NCI-H1436 treated with DMSO at 0.1 percent for 48 hours (cell line): ENCODE measurements around the gene SARM1.
"Not testable (repeated sequence)": the region's sequence is repeated elsewhere in the genome, so short reads cannot be mapped to it uniquely, and the experiment has no call there.

Experiments used
- DNase-seq: peaks from one replicate; lab custom pipeline; 2025; lab: John Stamatoyannopoulos, UW

The SARM1 gene

GRCh38 chr17:28371245-28372202 is at the start of gene SARM1:
Gene SARM1 (plus strand): TSS chr17:28371694. CDS start chr17:28372033, 339 bp downstream.
- DNase-seq, result peak; percentile 85

- no peak for DNase-seq
Measured at GRCh38 chr17:28324267-28324745, 47.2 kb upstream of the SARM1 start.

DNA sequence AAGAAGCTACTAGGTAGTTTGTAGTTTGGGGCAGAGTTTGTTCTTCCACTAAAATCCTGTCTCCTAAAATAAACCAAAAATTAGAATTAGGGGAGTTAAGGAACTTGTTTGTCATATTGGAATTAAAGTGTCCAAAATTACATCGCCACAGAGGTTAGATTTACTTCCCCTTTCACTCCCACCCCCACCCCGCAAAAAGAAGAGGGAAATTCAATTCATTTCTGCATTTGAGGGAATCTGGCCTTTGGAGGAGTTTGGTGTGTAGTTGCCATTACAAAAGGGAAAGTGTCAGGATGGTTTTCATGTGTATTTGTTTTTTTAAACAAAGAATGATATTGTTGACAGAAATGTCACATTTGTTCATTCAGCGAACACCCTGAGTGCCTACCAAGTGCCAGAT is 46.7 kb upstream of the SARM1 start:
- no peak for DNase-seq

- no peak for DNase-seq
Measured at GRCh38 chr17:28325211-28325610, 46.3 kb upstream of the SARM1 start.

- no peak for DNase-seq
Measured at GRCh38 chr17:28326114-28326513, 45.4 kb upstream of the SARM1 start.

DNA sequence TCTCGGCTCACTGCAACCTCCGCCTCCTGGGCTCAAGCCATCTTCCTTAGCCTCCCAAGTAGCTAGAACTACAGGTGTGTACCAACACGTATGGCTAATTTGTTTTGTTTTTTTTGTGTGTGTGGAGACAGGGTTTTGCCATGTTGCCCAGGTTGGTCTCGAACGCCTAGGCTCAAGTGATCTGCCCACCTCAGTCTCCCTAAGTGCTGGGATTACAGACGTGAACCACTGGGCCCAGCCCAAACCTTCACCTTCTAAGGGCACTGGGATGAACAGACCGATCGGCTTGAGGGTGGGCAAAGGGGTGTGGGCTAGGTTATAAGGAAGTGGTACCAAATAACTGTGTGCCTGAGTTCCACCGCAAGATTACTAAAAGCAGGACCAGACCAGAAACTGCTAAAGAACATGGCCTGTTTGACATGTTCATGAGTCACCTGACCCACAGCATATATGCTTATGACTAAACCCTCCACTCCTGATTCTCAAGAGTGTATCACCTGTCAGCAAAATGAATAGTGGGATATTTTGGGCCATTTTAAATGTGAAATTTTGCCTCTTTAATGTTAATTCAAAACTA is 44.4 kb upstream of the SARM1 start:
- no peak for DNase-seq

- DNase-seq, result no peak
Measured at GRCh38 chr17:28327709-28328108, 43.8 kb upstream of the SARM1 start.

GRCh38 chr17:28328325-28328724 is 43.2 kb upstream of the SARM1 start:
- DNase-seq, result no peak

DNA sequence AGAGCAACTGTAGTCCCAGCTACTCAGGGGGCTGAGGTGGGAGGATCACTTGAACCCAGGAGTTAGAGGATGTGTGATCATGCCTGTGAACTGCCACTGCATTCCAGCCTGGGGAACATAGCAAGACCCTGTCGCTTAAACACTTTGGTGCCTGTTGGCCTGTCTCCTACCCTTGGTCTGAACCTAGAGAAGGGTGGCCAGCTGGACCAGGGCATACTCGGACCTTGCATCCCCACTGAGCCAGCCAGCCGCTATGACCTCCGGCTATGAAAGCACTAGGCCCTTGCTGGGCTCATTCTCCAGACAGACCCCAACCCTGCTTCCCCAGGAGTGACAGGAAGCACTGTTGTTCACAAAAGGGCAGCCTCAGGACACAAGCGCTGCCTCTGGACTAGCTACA is 40.8 kb upstream of the SARM1 start:
- no peak for DNase-seq

DNA sequence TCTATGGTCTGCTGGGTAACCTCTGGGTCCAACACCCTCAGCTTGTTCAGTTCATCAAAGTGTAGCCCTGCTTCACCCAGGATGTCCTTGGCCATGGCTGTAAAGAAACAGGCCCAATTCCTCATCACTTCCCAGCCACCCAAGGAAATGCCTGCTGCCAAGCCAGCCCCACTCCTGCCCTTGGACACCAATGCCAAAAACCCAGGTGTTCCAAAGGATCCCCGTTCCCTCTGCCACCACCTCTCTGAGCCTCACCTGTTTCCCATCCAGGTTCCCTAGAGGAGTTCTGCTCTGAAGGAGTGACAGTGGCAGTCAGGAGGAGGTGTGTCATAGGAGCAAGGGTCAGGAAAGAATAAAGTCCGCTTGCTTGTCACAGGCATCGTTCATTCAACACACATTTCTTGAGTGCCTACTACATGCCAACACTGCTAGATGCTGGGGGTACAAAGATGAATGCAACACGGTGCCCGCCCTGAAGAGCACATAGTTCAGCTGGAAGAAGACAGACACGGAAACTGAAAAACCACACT is 39.5 kb upstream of the SARM1 start:
- DNase-seq, result no peak

DNA sequence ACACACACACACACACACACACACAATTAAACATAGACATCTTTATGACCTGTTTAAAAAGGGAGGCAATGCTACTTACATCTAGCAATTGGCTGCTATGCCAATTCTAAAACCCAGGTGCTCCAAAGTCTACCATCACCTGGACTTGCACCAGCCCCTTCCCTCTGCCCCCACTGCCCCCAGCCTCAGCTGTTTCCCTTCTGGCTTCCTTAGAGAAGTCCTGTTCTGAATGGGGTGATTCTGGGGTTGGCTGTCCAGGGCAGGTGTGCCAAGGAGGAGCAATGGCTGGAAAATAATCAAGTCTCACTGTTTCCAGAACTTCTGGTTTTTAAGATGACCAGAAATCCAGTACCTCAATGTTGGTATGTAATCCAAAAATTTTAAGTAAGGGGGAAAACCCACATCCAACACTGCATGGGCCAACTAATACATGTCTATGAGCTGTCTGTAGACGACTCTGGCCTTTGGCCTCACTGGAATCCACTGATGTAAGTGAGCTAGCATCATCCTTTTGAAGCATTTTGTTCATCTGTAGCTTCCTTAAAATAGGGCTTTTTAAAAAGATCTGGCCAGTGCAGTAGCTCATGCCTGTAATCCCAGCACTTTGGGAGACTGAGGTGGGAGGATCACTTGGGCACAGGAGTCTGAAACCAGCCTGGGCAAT is 38.3 kb upstream of the SARM1 start:
- DNase-seq, result no peak

DNA sequence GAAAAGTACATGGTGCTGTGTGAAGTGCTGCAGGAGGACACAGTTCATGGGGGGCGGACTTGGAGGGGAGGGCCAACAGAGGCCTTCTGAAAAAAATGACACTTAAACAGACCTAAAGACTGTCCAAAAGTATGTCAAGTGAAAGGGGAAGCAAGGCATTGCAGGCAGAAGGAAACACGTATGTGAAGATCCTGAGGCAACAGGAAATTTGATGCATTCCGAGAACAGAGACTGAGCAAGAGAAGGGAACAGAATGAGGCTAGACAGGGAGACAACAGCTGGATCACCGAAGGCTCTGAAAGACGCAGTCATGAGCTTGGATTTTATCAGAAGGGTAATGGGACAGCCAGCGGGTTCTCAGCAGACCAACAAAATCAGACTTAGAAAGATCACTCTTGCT is 37.3 kb upstream of the SARM1 start:
- DNase-seq, result no peak

GRCh38 chr17:28334666-28335200 is 36.8 kb upstream of the SARM1 start:
- DNase-seq, result no peak

DNA sequence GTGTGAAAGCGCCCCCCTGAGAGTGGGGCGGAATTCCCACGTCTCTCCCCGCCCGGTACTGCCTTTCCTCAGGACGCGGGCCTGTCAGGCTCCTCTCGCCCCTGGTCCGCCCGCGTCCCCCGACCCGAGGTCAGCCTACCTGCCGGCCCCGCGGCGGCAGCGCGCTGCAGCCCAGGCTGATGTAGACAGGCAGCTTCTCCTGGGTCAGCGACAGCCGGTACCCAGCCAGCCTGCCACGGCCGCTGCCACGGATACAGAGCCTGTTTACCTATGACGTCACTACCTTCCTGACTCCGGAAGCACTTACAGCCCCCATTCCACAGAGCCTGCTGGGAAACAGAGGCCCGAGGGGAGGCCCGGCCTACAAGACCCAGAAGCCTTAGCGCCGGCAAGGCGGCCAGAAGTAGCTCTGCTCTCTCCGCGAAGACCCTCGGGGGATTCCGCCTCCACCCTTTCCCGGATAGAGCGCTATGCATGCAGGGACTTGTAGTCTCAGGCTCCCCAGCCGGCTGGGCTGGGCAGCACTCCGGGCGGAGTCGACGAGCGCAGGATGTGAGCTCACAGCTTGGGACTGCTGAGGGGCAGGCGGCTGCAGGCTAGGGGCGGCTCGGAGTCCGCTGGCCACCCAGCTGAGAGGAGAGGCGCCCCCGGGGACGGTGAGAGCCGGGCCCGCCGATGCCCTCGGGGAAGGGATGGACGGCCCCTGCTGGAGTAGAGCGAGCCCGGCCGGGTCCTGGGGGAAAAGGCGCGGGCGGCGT is 36.1 kb upstream of the SARM1 start, which contains the start of the genes IFT20 and TNFAIP1:
TSS of gene IFT20 (minus strand) at position 272 of the 758 bp plus-strand sequence. CDS start 3,487 bp downstream, outside the sequence.
TSS of gene TNFAIP1 (plus strand) at position 561 of the 758 bp plus-strand sequence. CDS start 3,761 bp downstream, outside the sequence.
- DNase-seq, result peak; percentile 100

GRCh38 chr17:28335959-28336871 is 35.3 kb upstream of the SARM1 start:
- DNase-seq, result no peak

- DNase-seq, result no peak
Measured at GRCh38 chr17:28338056-28338768, 33.3 kb upstream of the SARM1 start.

DNA sequence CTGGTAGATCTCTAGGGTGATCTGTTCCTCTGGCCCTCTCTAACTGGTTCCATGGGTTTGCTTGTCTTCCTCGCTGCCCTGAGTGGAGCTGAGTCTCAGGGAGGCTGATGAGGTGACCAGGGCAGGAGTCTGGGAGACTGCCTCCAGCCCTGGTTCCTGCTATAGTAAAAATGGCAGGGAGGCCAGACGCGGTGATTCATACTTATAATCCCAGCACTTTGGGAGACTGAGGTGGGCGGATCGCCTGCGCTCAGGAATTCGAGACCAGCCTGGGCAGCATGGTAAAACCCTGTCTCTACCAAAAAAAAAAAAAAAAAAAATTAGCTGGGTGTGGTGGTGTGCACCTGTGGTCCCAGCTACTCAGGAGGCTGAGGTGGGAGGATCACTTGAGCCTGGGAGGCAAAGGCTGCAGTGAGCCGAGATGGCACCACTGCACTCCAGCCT is 32.7 kb upstream of the SARM1 start:
- DNase-seq, result not testable (repeated sequence)

GRCh38 chr17:28339431-28339830 is 32.1 kb upstream of the SARM1 start:
- DNase-seq, result no peak

DNA sequence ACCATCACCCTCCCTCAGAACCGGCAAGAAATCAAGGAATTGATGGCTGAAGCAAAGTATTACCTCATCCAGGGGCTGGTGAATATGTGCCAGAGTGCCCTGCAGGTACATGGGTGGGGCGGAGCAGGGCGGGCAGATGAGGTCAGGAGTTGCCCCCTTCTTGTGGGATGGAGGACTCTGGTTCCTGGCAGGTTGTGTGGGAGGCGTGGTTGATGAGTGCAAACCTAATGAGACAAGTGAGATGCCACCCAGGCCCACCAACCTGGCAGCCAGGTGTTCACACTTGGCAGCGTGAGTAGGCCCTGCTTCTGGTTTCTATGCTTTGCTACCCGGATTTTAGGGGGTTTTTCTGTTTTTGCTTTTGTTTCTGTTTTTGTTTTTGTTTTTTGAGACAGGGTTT is 31.1 kb upstream of the SARM1 start:
- no peak for DNase-seq
